HL-60 (cell line): ENCODE measurements around the gene CNPY3.

ENCODE experiments used
- DNase-seq, 2 experiments: peaks; one replicate each; pipeline ENCODE4 v3.0.0-alpha.2; 2010 to 2020; ENCODE audit warnings: low read depth in 1 of 2, low spot score in 1 of 2
- H3K27ac ChIP-seq: fragments of 250-450 bp; sonication (Bioruptor Pico); replicated peaks from 2 replicates; pipeline ENCODE4 v1.5.1; 2020; ENCODE audit warnings: mild to moderate bottlenecking, moderate library complexity
- H3K27me3 ChIP-seq: fragments of 250-450 bp; sonication (Bioruptor Pico); 2 replicates; pipeline ENCODE4 v1.5.1; 2021; ENCODE audit warnings: mild to moderate bottlenecking, moderate library complexity; ENCODE audit not compliant: insufficient read depth, poor library complexity, severe bottlenecking
- H3K4me3 ChIP-seq: replicated peaks from 2 replicates; pipeline ENCODE4 v1.5.1; 2011; ENCODE audit warnings: mild to moderate bottlenecking, control low read depth, low read length; ENCODE audit not compliant: insufficient read depth
- CTCF ChIP-seq: IDR thresholded peaks from one replicate; pipeline ENCODE4 v1.5.1; 2011; ENCODE audit warnings: low read length, control low read depth, inconsistent platforms; ENCODE audit not compliant: insufficient read depth
- GABPA ChIP-seq: IDR thresholded peaks from 2 replicates; pipeline ENCODE4 v1.6.1; 2012; ENCODE audit warnings: low read depth
- POLR2AphosphoS5 ChIP-seq: IDR thresholded peaks from 2 replicates; pipeline ENCODE4 v1.6.1; 2012; ENCODE audit warnings: low read depth
- REST ChIP-seq: IDR thresholded peaks from 2 replicates; pipeline ENCODE4 v1.6.1; 2012; ENCODE audit warnings: low read depth; ENCODE audit not compliant: insufficient replicate concordance
- SPI1 ChIP-seq: IDR thresholded peaks from 2 replicates; pipeline ENCODE4 v1.6.1; 2012; ENCODE audit warnings: low read depth, mild to moderate bottlenecking, borderline replicate concordance

The CNPY3 gene

GRCh38 chr6:42933205-42933604 lies 3.9 kb downstream of the CNPY3 start:
- H3K4me3 ChIP-seq, result peak overlapping the region; percentile 21
- TF ChIP-seq GABPA (0 out of 2 replicates have a peak, but pooled peaks have one; percentile 27), POLR2AphosphoS5 (peak; percentile 32; the same call in 1 of the 2 replicates), CTCF (no peak), SPI1 (peak; percentile 87; the same call in 1 of the 2 replicates), REST (no peak)
- no peaks in the 10 kb centered on the region for H3K27me3 ChIP-seq
- peak; percentile 67 to 81 for DNase-seq
- peak overlapping the region; percentile 29; the same call in 1 of the 2 replicates for H3K27ac ChIP-seq

GRCh38 chr6:42935322-42935721 lies 6.0 kb downstream of the CNPY3 start:
- peak; percentile 82 to 91 for DNase-seq
- no peak overlapping the region for H3K27ac ChIP-seq
- TF ChIP-seq CTCF, result no peak
- no peak for TF ChIP-seq REST
- peak; percentile 90 for TF ChIP-seq SPI1
- TF ChIP-seq GABPA, result no peak
- peak; percentile 64 for TF ChIP-seq POLR2AphosphoS5
- H3K4me3 ChIP-seq, result no peak overlapping the region
- no peaks in the 10 kb centered on the region for H3K27me3 ChIP-seq

- DNase-seq, result no peak
- Histone ChIP-seq H3K27me3 (no peaks in the 10 kb centered on the region), H3K4me3 (no peak overlapping the region), H3K27ac (0 out of 2 replicates have a peak overlapping the region, but pooled peaks have one; percentile 14)
- no peak for TF ChIP-seq CTCF
- no peak for TF ChIP-seq POLR2AphosphoS5
- TF ChIP-seq SPI1, result no peak
- TF ChIP-seq GABPA, result no peak
- no peak for TF ChIP-seq REST
Measured at GRCh38 chr6:42936398-42936797, 7.1 kb downstream of the CNPY3 start.
